ENCODE measurements around the gene PRELID3B. TPM values are rescaled to one million over a fixed set of nuclear protein-coding genes. Genes with fewer than 3 reads are reported as not detected.

The PRELID3B gene
- total and polyA plus RNA-seq, 2 of the 13 experiments (the other 11 are each of a cell fraction or from before 2014, with no cell fraction given), result 23.3 to 42.6 TPM

- ChIA-PET POLR2A (interaction anchor here (1.2 to 1.8 kb wide), 5 partner anchors 8 to 30 kb away, joined by 4 to 11 read pairs (median 5); partner anchors contain the start of gene ATP5F1E), CTCF (ENCODE audit: low intra/inter-chr PET ratio, low total read pairs) (no interaction called here)
- Histone ChIP-seq H3K4me1 (ENCODE audit: insufficient read depth, low read length) (peaks cover 63% of the 10 kb centered on the region), H3K9ac (ENCODE audit: insufficient read depth, low read depth, low read length) (no peak overlapping the region), H3K79me2 (ENCODE audit: insufficient read depth, low read length) (no peaks in the 10 kb centered on the region), H3K27me3 (ENCODE audit: control insufficient read depth in 1 of 2, insufficient read depth in 2 of 2, low read length in 2 of 2) (peaks cover 2 to 27% of the 10 kb centered on the region in 2 experiments), H4K20me1 (ENCODE audit: insufficient read depth, low read length) (no peaks in the 10 kb centered on the region), H3K27ac (ENCODE audit: extremely low read length, insufficient read depth, low read length) (no peak overlapping the region), H2AFZ (ENCODE audit: low read length) (no peak overlapping the region), H3K4me3 (replicated peaks in 1 of 3; ENCODE audit: insufficient read depth in 1 of 3, low read depth in 2 of 3, low read length in 3 of 3) (peak overlapping the region in 2 of 3 experiments; percentile 50 to 73; a peak in 2 of 6 replicates), H3K9me3 (ENCODE audit: low read length) (no peaks in the 10 kb centered on the region), H3K4me2 (ENCODE audit: low read depth, low read length) (peak overlapping the region; percentile 90), H3K36me3 (replicated peaks in 1 of 2; ENCODE audit: control insufficient read depth in 1 of 2, insufficient read depth in 2 of 2, low read length in 2 of 2) (no peaks in the 10 kb centered on the region; a peak in 1 of 5 replicates)
- DNase-seq (ENCODE audit: low spot score) (no peak), FAIRE-seq (no peak), ATAC-seq (no peak)
- WGBS (ENCODE audit: low lambda C conversion rate), result 52% methylated on average over 7 of the region's 8 CpGs
- TF ChIP-seq DZIP1 (CRISPR knock-in tag; IDR thresholded peaks at IDR 0.05) (0 out of 2 replicates have a peak, but pooled peaks have one; percentile 8), ZNF263 (CRISPR knock-in tag; IDR thresholded peaks at IDR 0.05) (peak; percentile 5; the same call in 1 of the 2 replicates), THAP8 (CRISPR knock-in tag; IDR thresholded peaks at IDR 0.05; ENCODE audit: borderline replicate concordance) (0 out of 2 replicates have a peak, but pooled peaks have one; percentile 53), ZFY (CRISPR knock-in tag; IDR thresholded peaks at IDR 0.05) (peak; percentile 33; the same call in 1 of the 2 replicates), HES4 (CRISPR knock-in tag; IDR thresholded peaks at IDR 0.05; ENCODE audit: borderline replicate concordance) (0 out of 2 replicates have a peak, but pooled peaks have one; percentile 25), MYC (CRISPR knock-in tag; IDR thresholded peaks at IDR 0.05; ENCODE audit: borderline replicate concordance) (0 out of 2 replicates have a peak, but pooled peaks have one; percentile 30), BHLHE40 (IDR thresholded peaks at IDR 0.05; ENCODE audit: low read length) (no peak), ZNF207 (IDR thresholded peaks at IDR 0.05; ENCODE audit: borderline replicate concordance) (no peak), NFKB2 (CRISPR knock-in tag; IDR thresholded peaks at IDR 0.05; ENCODE audit: borderline replicate concordance) (0 out of 2 replicates have a peak, but pooled peaks have one; percentile 20), ZNF761 (CRISPR knock-in tag; conservative IDR thresholded peaks at IDR 0.05) (0 out of 2 replicates have a peak, but pooled peaks have one; percentile 25), PCBP1 (IDR thresholded peaks at IDR 0.05; ENCODE audit: borderline replicate concordance, low read depth, low read length) (0 out of 2 replicates have a peak, but pooled peaks have one; percentile 6), ZNF205 (CRISPR knock-in tag; IDR thresholded peaks at IDR 0.05) (no peak), ZBTB7A (CRISPR knock-in tag; IDR thresholded peaks at IDR 0.05) (0 out of 2 replicates have a peak, but pooled peaks have one; percentile 16), TBL1XR1 (IDR thresholded peaks at IDR 0.05; ENCODE audit: borderline replicate concordance, low read length, partially characterized antibody) (no peak), HNF4A (CRISPR knock-in tag; IDR thresholded peaks at IDR 0.05) (no peak), ZNF274 (CRISPR knock-in tag; IDR thresholded peaks at IDR 0.05) (no peak)
- BruUV-seq (replicated peaks), result no TSS peak
- intact Hi-C loops (cut with micrococcal nuclease; ENCODE audit: unreplicated experiment) (no loop called here), in situ Hi-C loops (cut with HindIII; ENCODE audit: extremely low pct_ligation_motif_present, low pct_unique_long_range_greater_than_20kb) (no loop called here)
These were observed 40.2 kb downstream of the PRELID3B start for GRCh38 chr20:59002388-59002787.

Data from HepG2 (cell line).